Ishikawa (cell line): Measurements from ENCODE around the gene FSHR.

Source experiments
- CEBPB ChIP-seq: IDR thresholded peaks from 2 replicates; pipeline ENCODE4 v1.6.1; 2012
- EGR1 ChIP-seq: IDR thresholded peaks from 2 replicates; pipeline ENCODE4 v1.6.1; 2012
- EP300 ChIP-seq: IDR thresholded peaks from 2 replicates; pipeline ENCODE4 v1.6.1; 2012; ENCODE audit warnings: borderline replicate concordance
- FOXM1 ChIP-seq: IDR thresholded peaks from 2 replicates; pipeline ENCODE4 v1.6.1; 2012; ENCODE audit warnings: low read depth, borderline replicate concordance
- MAX ChIP-seq: IDR thresholded peaks from 2 replicates; pipeline ENCODE4 v1.6.1; 2012
- RAD21 ChIP-seq: IDR thresholded peaks from 2 replicates; pipeline ENCODE4 v1.6.1; 2012; ENCODE audit warnings: low read depth
- REST ChIP-seq: IDR thresholded peaks from 2 replicates; pipeline ENCODE4 v1.6.1; 2012; ENCODE audit warnings: low read depth, mild to moderate bottlenecking
- TAF1 ChIP-seq: IDR thresholded peaks from 2 replicates; pipeline ENCODE4 v1.6.1; 2012; ENCODE audit warnings: low read depth, mild to moderate bottlenecking
- TCF12 ChIP-seq: IDR thresholded peaks from 2 replicates; pipeline ENCODE4 v1.6.1; 2012; ENCODE audit warnings: low read depth
- USF1 ChIP-seq: IDR thresholded peaks from 2 replicates; pipeline ENCODE4 v1.6.1; 2012
- ZBTB7A ChIP-seq: IDR thresholded peaks from 2 replicates; pipeline ENCODE4 v1.6.1; 2012; ENCODE audit warnings: low read depth

- TF ChIP-seq MAX (no peak), RAD21 (no peak), EP300 (no peak), TAF1 (no peak), ZBTB7A (no peak), FOXM1 (no peak), USF1 (no peak), REST (no peak), EGR1 (no peak), CEBPB (no peak), TCF12 (no peak)
Measured at GRCh38 chr2:48915227-48915626, 239.1 kb downstream of the FSHR start.
